ENCODE data around the gene VRK1.

- TF ChIP-seq, protein P1, sequence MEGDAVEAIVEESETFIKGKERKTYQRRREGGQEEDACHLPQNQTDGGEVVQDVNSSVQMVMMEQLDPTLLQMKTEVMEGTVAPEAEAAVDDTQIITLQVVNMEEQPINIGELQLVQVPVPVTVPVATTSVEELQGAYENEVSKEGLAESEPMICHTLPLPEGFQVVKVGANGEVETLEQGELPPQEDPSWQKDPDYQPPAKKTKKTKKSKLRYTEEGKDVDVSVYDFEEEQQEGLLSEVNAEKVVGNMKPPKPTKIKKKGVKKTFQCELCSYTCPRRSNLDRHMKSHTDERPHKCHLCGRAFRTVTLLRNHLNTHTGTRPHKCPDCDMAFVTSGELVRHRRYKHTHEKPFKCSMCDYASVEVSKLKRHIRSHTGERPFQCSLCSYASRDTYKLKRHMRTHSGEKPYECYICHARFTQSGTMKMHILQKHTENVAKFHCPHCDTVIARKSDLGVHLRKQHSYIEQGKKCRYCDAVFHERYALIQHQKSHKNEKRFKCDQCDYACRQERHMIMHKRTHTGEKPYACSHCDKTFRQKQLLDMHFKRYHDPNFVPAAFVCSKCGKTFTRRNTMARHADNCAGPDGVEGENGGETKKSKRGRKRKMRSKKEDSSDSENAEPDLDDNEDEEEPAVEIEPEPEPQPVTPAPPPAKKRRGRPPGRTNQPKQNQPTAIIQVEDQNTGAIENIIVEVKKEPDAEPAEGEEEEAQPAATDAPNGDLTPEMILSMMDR (conservative IDR thresholded peaks at IDR 0.05; ENCODE audit: low read length), result no peak
- TF ChIP-seq EZH2phosphoT487 (IDR thresholded peaks at IDR 0.05; ENCODE audit: borderline replicate concordance), result no peak
Measured at GRCh38 chr14:96844857-96845570, 47.8 kb downstream of the VRK1 start.

Measured in Loucy (cell line).